ENCODE measurements around the gene TPD52L1.

The TPD52L1 gene

GRCh38 chr6:125237764-125238163 is 84.2 kb downstream of the TPD52L1 start:
- Histone ChIP-seq H3K36me3 (ENCODE audit: control insufficient read depth, insufficient read depth, low read length) (no peaks in the 10 kb centered on the region), H3K27me3 (replicated peaks; ENCODE audit: control insufficient read depth, insufficient read depth, low read length) (no peaks in the 10 kb centered on the region), H3K4me3 (replicated peaks; ENCODE audit: low read depth, low read length) (no peak overlapping the region)
- DNase-seq (ENCODE audit: extremely low read depth, insufficient read length): no peak
- TF ChIP-seq CTCF (IDR thresholded peaks at IDR 0.05; ENCODE audit: insufficient read depth, low read length, poor library complexity, severe bottlenecking): no peak

- H3K36me3 ChIP-seq (ENCODE audit: control insufficient read depth, insufficient read depth, low read length): no peaks in the 10 kb centered on the region
Observed at GRCh38 chr6:125245109-125245508, 91.5 kb downstream of the TPD52L1 start.

GRCh38 chr6:125245523-125246264 is 92.1 kb downstream of the TPD52L1 start:
- no peaks in the 10 kb centered on the region for H3K27me3 ChIP-seq (replicated peaks; ENCODE audit: control insufficient read depth, insufficient read depth, low read length)
- H3K4me3 ChIP-seq (replicated peaks; ENCODE audit: low read depth, low read length): no peak overlapping the region
- TF ChIP-seq CTCF (IDR thresholded peaks at IDR 0.05; ENCODE audit: insufficient read depth, low read length, poor library complexity, severe bottlenecking): no peak
- no peak for DNase-seq (ENCODE audit: extremely low read depth, insufficient read length)
- no peaks in the 10 kb centered on the region for H3K36me3 ChIP-seq (ENCODE audit: control insufficient read depth, insufficient read depth, low read length)

More at GRCh38 chr6:125245109-125245508, 91.5 kb downstream of the TPD52L1 start:
- Histone ChIP-seq H3K27me3 (replicated peaks; ENCODE audit: control insufficient read depth, insufficient read depth, low read length) (no peaks in the 10 kb centered on the region), H3K4me3 (replicated peaks; ENCODE audit: low read depth, low read length) (no peak overlapping the region)
- TF ChIP-seq CTCF (IDR thresholded peaks at IDR 0.05; ENCODE audit: insufficient read depth, low read length, poor library complexity, severe bottlenecking): no peak
- DNase-seq (ENCODE audit: extremely low read depth, insufficient read length): no peak

GRCh38 chr6:125246566-125246965 is 93.0 kb downstream of the TPD52L1 start:
- H3K36me3 ChIP-seq (ENCODE audit: control insufficient read depth, insufficient read depth, low read length): no peaks in the 10 kb centered on the region
- no peaks in the 10 kb centered on the region for H3K27me3 ChIP-seq (replicated peaks; ENCODE audit: control insufficient read depth, insufficient read depth, low read length)
- no peak overlapping the region for H3K4me3 ChIP-seq (replicated peaks; ENCODE audit: low read depth, low read length)
- TF ChIP-seq CTCF (IDR thresholded peaks at IDR 0.05; ENCODE audit: insufficient read depth, low read length, poor library complexity, severe bottlenecking): no peak
- DNase-seq (ENCODE audit: extremely low read depth, insufficient read length): no peak

- Histone ChIP-seq H3K4me3 (replicated peaks; ENCODE audit: low read depth, low read length) (no peak overlapping the region), H3K27me3 (replicated peaks; ENCODE audit: control insufficient read depth, insufficient read depth, low read length) (no peaks in the 10 kb centered on the region), H3K36me3 (ENCODE audit: control insufficient read depth, insufficient read depth, low read length) (no peaks in the 10 kb centered on the region)
- TF ChIP-seq CTCF (IDR thresholded peaks at IDR 0.05; ENCODE audit: insufficient read depth, low read length, poor library complexity, severe bottlenecking): no peak
- no peak for DNase-seq (ENCODE audit: extremely low read depth, insufficient read length)
Observed at GRCh38 chr6:125248136-125248535, 94.6 kb downstream of the TPD52L1 start.

Measured in GM06990 (cell line).